Measurements from ENCODE around the gene C11orf98. TPM values are rescaled to one million over a fixed set of nuclear protein-coding genes. Genes with fewer than 3 reads are reported as not detected.

Gene C11orf98
- total RNA-seq, 1 experiment from 2014 or later, result 72.4 TPM

Other genes starting within 250 kb of the C11orf98 start
- gene SCGB1A1, start 246.2 kb downstream of the C11orf98 start, total RNA-seq (2014; rRNA removed), result not detected in 2 replicates
- 313 and 332 TPM in 2 replicates for gene AHNAK, start 118.4 kb downstream of the C11orf98 start, total RNA-seq (2014; rRNA removed)
- 1,532 and 1,571 TPM in 2 replicates for gene EEF1G, start 91.3 kb downstream of the C11orf98 start, total RNA-seq (2014; rRNA removed)
- 9.0 and 9.8 TPM in 2 replicates for gene TUT1, start 73.7 kb downstream of the C11orf98 start, total RNA-seq (2014; rRNA removed)
- gene MTA2, start 63.3 kb downstream of the C11orf98 start, total RNA-seq (2014; rRNA removed), result 142 and 149 TPM in 2 replicates
- 41.5 and 46.8 TPM in 2 replicates for gene EML3, start 52.4 kb downstream of the C11orf98 start, total RNA-seq (2014; rRNA removed)
- gene ROM1, start 52.0 kb downstream of the C11orf98 start, total RNA-seq (2014; rRNA removed), result 8.9 and 10.3 TPM in 2 replicates
- 74.1 and 92.8 TPM in 2 replicates for gene B3GAT3, start 43.2 kb downstream of the C11orf98 start, total RNA-seq (2014; rRNA removed)
- gene GANAB, start 18.6 kb downstream of the C11orf98 start, total RNA-seq (2014; rRNA removed), result 267 and 299 TPM in 2 replicates
- gene INTS5, start 11.9 kb downstream of the C11orf98 start, total RNA-seq (2014; rRNA removed), result 27.9 and 28.1 TPM in 2 replicates
- gene CSKMT, start 102 bp upstream of the C11orf98 start, total RNA-seq (2014; rRNA removed), result 3.2 and 8.7 TPM in 2 replicates
- 11.0 and 16.4 TPM in 2 replicates for gene UQCC3, start 6.5 kb upstream of the C11orf98 start, total RNA-seq (2014; rRNA removed)
- gene LBHD1, start 7.1 kb upstream of the C11orf98 start, total RNA-seq (2014; rRNA removed), result 3.7 and 4.7 TPM in 2 replicates
- gene UBXN1, start 13.9 kb upstream of the C11orf98 start, total RNA-seq (2014; rRNA removed), result 97.0 and 122 TPM in 2 replicates
- gene LRRN4CL, start 24.3 kb upstream of the C11orf98 start, total RNA-seq (2014; rRNA removed), result 41.4 and 68.1 TPM in 2 replicates
- gene BSCL2, start 42.2 kb upstream of the C11orf98 start, total RNA-seq (2014; rRNA removed), result 80.1 and 86.2 TPM in 2 replicates
- gene GNG3, start 42.5 kb upstream of the C11orf98 start, total RNA-seq (2014; rRNA removed), result not detected in 2 replicates
- 8.7 and 14.4 TPM in 2 replicates for gene HNRNPUL2, start 62.2 kb upstream of the C11orf98 start, total RNA-seq (2014; rRNA removed)
- 31.8 and 53.4 TPM in 2 replicates for gene TTC9C, start 63.3 kb upstream of the C11orf98 start, total RNA-seq (2014; rRNA removed)
- gene ZBTB3, start 89.0 kb upstream of the C11orf98 start, total RNA-seq (2014; rRNA removed), result 6.7 and 9.2 TPM in 2 replicates
- 82.5 and 86.6 TPM in 2 replicates for gene POLR2G, start 96.4 kb upstream of the C11orf98 start, total RNA-seq (2014; rRNA removed)
- gene TAF6L, start 106.2 kb upstream of the C11orf98 start, total RNA-seq (2014; rRNA removed), result 21.7 and 25.9 TPM in 2 replicates
- gene TMEM179B, start 122.2 kb upstream of the C11orf98 start, total RNA-seq (2014; rRNA removed), result 53.6 and 78.5 TPM in 2 replicates
- gene TMEM223, start 126.8 kb upstream of the C11orf98 start, total RNA-seq (2014; rRNA removed), result 26.9 and 32.6 TPM in 2 replicates
- gene NXF1, start 140.2 kb upstream of the C11orf98 start, total RNA-seq (2014; rRNA removed), result 34.2 and 39.6 TPM in 2 replicates
- 21.5 and 25.2 TPM in 2 replicates for gene STX5, start 166.8 kb upstream of the C11orf98 start, total RNA-seq (2014; rRNA removed)
- gene TEX54, start 167.6 kb upstream of the C11orf98 start, total RNA-seq (2014; rRNA removed), result not detected in 2 replicates
- gene WDR74, start 174.4 kb upstream of the C11orf98 start, total RNA-seq (2014; rRNA removed), result 56.5 and 56.6 TPM in 2 replicates
- gene SLC3A2, start 215.7 kb upstream of the C11orf98 start, total RNA-seq (2014; rRNA removed), result 121 and 132 TPM in 2 replicates